Left ventricle myocardium inferior (tissue), 1 donor: ENCODE results near the gene RTP3. TPM values are rescaled to one million over a fixed set of nuclear protein-coding genes. Genes with fewer than 3 reads are reported as not detected.
A peak's percentile ranks its signal among the peaks of the same experiment; 100 is the strongest.
"Not testable (repeated sequence)": the region's sequence is repeated elsewhere in the genome, so short reads cannot be mapped to it uniquely, and the experiment has no call there.

Experiments used
- DNase-seq: peaks from one replicate; pipeline ENCODE4 v3.0.0-alpha.2; 2020
- H3K27ac ChIP-seq: fragments of 200-600 bp; replicated peaks from 2 replicates; pipeline ENCODE4 v1.8.0; 2021
- H3K27me3 ChIP-seq: fragments of 200-600 bp; 2 replicates; pipeline ENCODE4 v1.8.0; 2021; ENCODE audit warnings: low read depth
- H3K36me3 ChIP-seq: fragments of 200-600 bp; 2 replicates; pipeline ENCODE4 v1.8.0; 2021
- H3K4me1 ChIP-seq: fragments of 200-600 bp; 2 replicates; pipeline ENCODE4 v1.8.0; 2021
- H3K4me3 ChIP-seq: fragments of 200-600 bp; 2 replicates; pipeline ENCODE4 v1.8.0; 2021; ENCODE audit warnings: mild to moderate bottlenecking, moderate library complexity
- H3K9me3 ChIP-seq: fragments of 200-600 bp; replicated peaks from 2 replicates; pipeline ENCODE4 v1.8.0; 2021
- CTCF ChIP-seq: fragments of 200-600 bp; IDR thresholded peaks from 2 replicates; pipeline ENCODE4 v1.8.0; 2021; ENCODE audit warnings: antibody characterized with exemption, mild to moderate bottlenecking, borderline replicate concordance
- intact Hi-C: fragments of 100-400 bp; cut with micrococcal nuclease; formaldehyde crosslinking; loops from one replicate; pipeline ENCODE4 v1.11.0; 2022
- total RNA-seq: library from RNA; stranded (reverse); fragmentation: NEBNext Ultra II Directional; extraction: Animal tissue kit (Norgen Biotek cat#: 25700); gene quantifications from one replicate; pipeline ENCODE4 v1.2.1, GENCODE V29; 2021
- donor health status: DM: no; HTN: yes; CAD: no; lungs with severe emphysema.

RTP3 gene
- total RNA-seq, 1 donor from 2014 or later, result not detected

- Histone ChIP-seq H3K27me3 (no peaks in the 10 kb centered on the region), H3K9me3 (no peaks in the 10 kb centered on the region), H3K27ac (no peak overlapping the region), H3K4me3 (no peak overlapping the region), H3K36me3 (no peaks in the 10 kb centered on the region), H3K4me1 (peaks cover 41% of the 10 kb centered on the region)
- DNase-seq, result no peak
- intact Hi-C loops, result no loop called here
- no peak for TF ChIP-seq CTCF
Observed at GRCh38 chr3:46492890-46493547, 4.8 kb upstream of the RTP3 start.

GRCh38 chr3:46494491-46494890, 3.3 kb upstream of the RTP3 start:
- H3K36me3 ChIP-seq, intact Hi-C loops, H3K27me3 ChIP-seq, DNase-seq, H3K27ac ChIP-seq, H3K4me3 ChIP-seq, H3K9me3 ChIP-seq: not testable (repeated sequence)
- peaks cover 39% of the 10 kb centered on the region for H3K4me1 ChIP-seq

- no peak for TF ChIP-seq CTCF
- H3K4me1 ChIP-seq, result peaks cover 33% of the 10 kb centered on the region
- no peaks in the 10 kb centered on the region for H3K36me3 ChIP-seq
- H3K9me3 ChIP-seq, result no peaks in the 10 kb centered on the region
- no peak for DNase-seq
- no peaks in the 10 kb centered on the region for H3K27me3 ChIP-seq
- H3K4me3 ChIP-seq, result no peak overlapping the region
- H3K27ac ChIP-seq, result no peak overlapping the region
- intact Hi-C loops, result no loop called here
Observed at GRCh38 chr3:46495901-46496456, 1.8 kb upstream of the RTP3 start.

- peak; percentile 35 for TF ChIP-seq CTCF
- H3K4me1 ChIP-seq, result peaks cover 27% of the 10 kb centered on the region
- no peaks in the 10 kb centered on the region for H3K27me3 ChIP-seq
- no peak overlapping the region for H3K4me3 ChIP-seq
- H3K36me3 ChIP-seq, result no peaks in the 10 kb centered on the region
- intact Hi-C loops, result no loop called here
- DNase-seq, result no peak
- no peaks in the 10 kb centered on the region for H3K9me3 ChIP-seq
- H3K27ac ChIP-seq, result no peak overlapping the region
Observed at GRCh38 chr3:46496746-46497555, 825 bp upstream of the RTP3 start.

- Histone ChIP-seq H3K4me3 (no peak overlapping the region), H3K36me3 (no peaks in the 10 kb centered on the region), H3K4me1 (peaks cover 32% of the 10 kb centered on the region), H3K27ac (no peak overlapping the region), H3K9me3 (no peaks in the 10 kb centered on the region), H3K27me3 (no peaks in the 10 kb centered on the region)
- intact Hi-C loops, result no loop called here
- TF ChIP-seq CTCF, result no peak
- no peak for DNase-seq
Observed at GRCh38 chr3:46498916-46499519, 1.2 kb downstream of the RTP3 start.
